Measurements from ENCODE around the gene VSTM2B.

VSTM2B gene

GRCh38 chr19:29538651-29539050 lies 12.9 kb downstream of the VSTM2B start:
- DNase-seq (ENCODE audit: low read depth) = no peak
- H3K4me3 ChIP-seq (ENCODE audit: control insufficient read depth, low read depth, low read length) = no peak overlapping the region
- no peak for TF ChIP-seq CTCF (conservative IDR thresholded peaks at IDR 0.05; ENCODE audit: control insufficient read depth, insufficient read depth, low read depth, low read length)

- H3K4me3 ChIP-seq (ENCODE audit: control insufficient read depth, low read depth, low read length) = no peak overlapping the region
- no peak for DNase-seq (ENCODE audit: low read depth)
- TF ChIP-seq CTCF (conservative IDR thresholded peaks at IDR 0.05; ENCODE audit: control insufficient read depth, insufficient read depth, low read depth, low read length) = no peak
Measured at GRCh38 chr19:29539131-29539530, 13.3 kb downstream of the VSTM2B start.

- no peak overlapping the region for H3K4me3 ChIP-seq (ENCODE audit: control insufficient read depth, low read depth, low read length)
- no peak for TF ChIP-seq CTCF (conservative IDR thresholded peaks at IDR 0.05; ENCODE audit: control insufficient read depth, insufficient read depth, low read depth, low read length)
- DNase-seq (ENCODE audit: low read depth) = no peak
Measured at GRCh38 chr19:29539670-29540069, 13.9 kb downstream of the VSTM2B start.

- no peak for DNase-seq (ENCODE audit: low read depth)
- no peak for TF ChIP-seq CTCF (conservative IDR thresholded peaks at IDR 0.05; ENCODE audit: control insufficient read depth, insufficient read depth, low read depth, low read length)
- H3K4me3 ChIP-seq (ENCODE audit: control insufficient read depth, low read depth, low read length) = no peak overlapping the region
Measured at GRCh38 chr19:29540114-29540513, 14.3 kb downstream of the VSTM2B start.

GRCh38 chr19:29541473-29542253 lies 15.9 kb downstream of the VSTM2B start:
- no peak overlapping the region for H3K4me3 ChIP-seq (ENCODE audit: control insufficient read depth, low read depth, low read length)
- DNase-seq (ENCODE audit: low read depth) = no peak
- no peak for TF ChIP-seq CTCF (conservative IDR thresholded peaks at IDR 0.05; ENCODE audit: control insufficient read depth, insufficient read depth, low read depth, low read length)

GRCh38 chr19:29542327-29542726 lies 16.5 kb downstream of the VSTM2B start:
- TF ChIP-seq CTCF (conservative IDR thresholded peaks at IDR 0.05; ENCODE audit: control insufficient read depth, insufficient read depth, low read depth, low read length) = no peak
- no peak for DNase-seq (ENCODE audit: low read depth)
- H3K4me3 ChIP-seq (ENCODE audit: control insufficient read depth, low read depth, low read length) = no peak overlapping the region
